HG03565 (cell line): ENCODE data around the gene NEURL2.
"Not testable (repeated sequence)": the region's sequence is repeated elsewhere in the genome, so short reads cannot be mapped to it uniquely, and the experiment has no call there.

Source experiments
- ATAC-seq: cut with Tn5 transposase; IDR thresholded peaks from one replicate; pipeline ENCODE4 v1.9.1; 2021; ENCODE audit warnings: mild to moderate bottlenecking, moderate library complexity; ENCODE audit not compliant: unreplicated experiment

Gene NEURL2

DNA sequence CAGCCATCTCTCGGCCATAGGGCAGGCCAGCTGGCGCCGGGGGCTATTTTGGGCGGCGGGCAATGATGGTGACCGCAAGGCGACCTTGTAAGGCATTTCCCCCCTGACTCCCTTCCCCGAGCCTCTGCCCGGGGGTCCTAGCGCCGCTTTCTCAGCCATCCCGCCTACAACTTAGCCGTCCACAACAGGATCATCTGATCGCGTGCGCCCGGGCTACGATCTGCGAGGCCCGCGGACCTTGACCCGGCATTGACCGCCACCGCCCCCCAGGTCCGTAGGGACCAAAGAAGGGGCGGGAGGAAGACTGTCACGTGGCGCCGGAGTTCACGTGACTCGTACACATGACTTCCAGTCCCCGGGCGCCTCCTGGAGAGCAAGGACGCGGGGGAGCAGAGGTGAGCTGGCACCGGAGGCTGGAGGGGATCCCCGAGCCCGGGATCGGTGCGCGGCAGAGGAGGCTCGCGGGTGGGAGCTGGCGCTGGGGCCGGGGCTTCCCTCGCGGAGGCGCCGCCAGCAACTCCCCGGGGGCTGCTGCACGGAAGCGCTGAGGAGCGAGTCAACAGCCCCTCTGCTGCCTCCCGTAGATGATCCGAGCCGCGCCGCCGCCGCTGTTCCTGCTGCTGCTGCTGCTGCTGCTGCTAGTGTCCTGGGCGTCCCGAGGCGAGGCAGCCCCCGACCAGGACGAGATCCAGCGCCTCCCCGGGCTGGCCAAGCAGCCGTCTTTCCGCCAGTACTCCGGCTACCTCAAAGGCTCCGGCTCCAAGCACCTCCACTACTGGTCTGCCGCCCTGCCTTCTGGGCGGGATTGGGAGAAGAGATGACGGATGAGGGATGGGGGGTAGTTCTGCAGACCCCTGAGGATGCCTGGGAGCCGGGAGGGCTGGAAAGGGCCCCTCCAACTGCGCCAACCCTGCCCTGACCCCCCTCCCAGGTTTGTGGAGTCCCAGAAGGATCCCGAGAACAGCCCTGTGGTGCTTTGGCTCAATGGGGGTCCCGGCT lies at the start of gene NEURL2, which contains the start of gene CTSA:
NEURL2 (minus strand) TSS at position 224 of the 999 bp plus-strand sequence; CDS start at position 7, 217 bp downstream.
CTSA (plus strand) TSS at position 351 of the 999 bp plus-strand sequence; CDS start at position 585, 234 bp downstream.
- peak; percentile 58 for ATAC-seq

GRCh38 chr20:45940469-45940868 lies 49.5 kb upstream of the NEURL2 start:
- ATAC-seq: no peak

GRCh38 chr20:45940053-45940452 lies 49.0 kb upstream of the NEURL2 start:
- ATAC-seq: no peak

DNA sequence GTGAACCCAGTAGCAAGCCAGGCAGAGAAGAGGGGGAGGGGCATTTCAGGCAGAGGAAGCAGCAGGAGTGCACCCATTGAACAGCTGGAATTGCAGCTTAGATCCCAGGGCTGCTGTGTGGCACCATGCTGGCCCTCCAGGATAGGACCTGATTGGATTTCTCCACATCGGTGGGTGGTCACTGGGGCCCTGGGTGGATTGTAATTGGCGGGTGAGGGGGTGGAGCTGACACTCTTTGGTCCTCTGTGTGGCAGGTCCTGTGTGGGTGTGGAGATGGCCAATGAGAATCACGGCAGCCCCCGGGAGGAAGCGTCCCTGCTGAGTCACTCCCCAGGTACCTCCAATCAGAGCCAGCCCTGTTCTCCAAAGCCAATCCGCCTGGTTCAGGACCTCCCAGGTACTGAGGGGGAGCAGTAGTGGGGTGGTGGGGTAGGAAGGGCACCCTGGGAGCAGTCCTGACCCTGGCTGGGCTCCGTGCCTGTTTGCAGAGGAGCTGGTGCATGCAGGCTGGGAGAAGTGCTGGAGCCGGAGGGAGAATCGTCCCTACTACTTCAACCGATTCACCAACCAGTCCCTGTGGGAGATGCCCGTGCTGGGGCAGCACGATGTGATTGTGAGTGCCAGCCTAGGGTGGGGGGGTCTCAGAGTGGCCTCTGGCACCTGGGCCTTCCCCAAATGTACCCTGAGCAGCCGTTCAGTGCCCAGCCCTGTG lies 47.9 kb upstream of the NEURL2 start:
- ATAC-seq: no peak

GRCh38 chr20:45937765-45938164 lies 46.8 kb upstream of the NEURL2 start:
- no peak for ATAC-seq

GRCh38 chr20:45935416-45936046 lies 44.5 kb upstream of the NEURL2 start:
- ATAC-seq: no peak

DNA sequence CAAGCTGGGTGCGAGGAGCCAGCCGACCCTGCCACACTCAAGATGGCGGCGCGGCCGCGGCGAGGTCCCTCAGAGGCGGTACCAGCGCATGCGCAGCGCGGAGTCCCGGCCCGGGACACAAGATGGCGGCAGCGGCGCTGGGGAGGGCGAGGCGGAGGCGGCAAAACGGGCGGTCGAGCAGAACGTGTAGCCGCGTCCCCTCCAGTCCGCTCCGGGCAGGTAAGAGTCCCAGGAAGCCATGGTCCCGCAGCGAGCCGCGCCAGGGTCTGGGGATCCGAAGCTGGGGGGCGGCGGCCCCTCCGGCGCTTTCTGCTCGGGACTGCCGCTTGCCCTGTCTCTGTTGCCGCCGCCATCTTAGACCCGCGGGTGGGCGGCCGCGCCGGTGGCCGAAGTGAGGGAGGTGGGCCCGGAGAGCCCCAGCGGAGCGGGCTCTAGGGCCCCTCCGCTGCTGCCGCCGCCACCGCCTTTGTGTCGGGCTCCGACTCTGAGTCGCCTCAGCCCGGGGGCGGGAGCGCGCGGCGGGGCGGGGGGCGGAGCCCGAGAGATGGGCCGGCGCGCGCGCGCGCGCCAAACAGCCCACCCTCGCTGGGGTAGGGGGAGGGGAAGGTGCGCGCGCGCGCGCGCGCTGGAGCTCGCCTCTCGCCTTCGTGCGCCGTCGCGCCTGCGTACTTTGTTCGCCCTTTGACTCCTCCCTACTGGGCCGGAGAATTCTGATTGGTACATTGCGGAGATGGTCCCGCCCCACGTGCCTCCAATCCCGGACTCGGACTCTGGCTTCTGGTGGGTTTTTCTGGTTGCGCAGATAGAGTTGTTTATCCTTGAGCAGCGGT lies 43.8 kb upstream of the NEURL2 start, which contains the start of gene PCIF1:
PCIF1 (plus strand) TSS at position 98 of the 830 bp plus-strand sequence. CDS start 4,317 bp downstream, outside the sequence.
- ATAC-seq: peak; percentile 68

DNA sequence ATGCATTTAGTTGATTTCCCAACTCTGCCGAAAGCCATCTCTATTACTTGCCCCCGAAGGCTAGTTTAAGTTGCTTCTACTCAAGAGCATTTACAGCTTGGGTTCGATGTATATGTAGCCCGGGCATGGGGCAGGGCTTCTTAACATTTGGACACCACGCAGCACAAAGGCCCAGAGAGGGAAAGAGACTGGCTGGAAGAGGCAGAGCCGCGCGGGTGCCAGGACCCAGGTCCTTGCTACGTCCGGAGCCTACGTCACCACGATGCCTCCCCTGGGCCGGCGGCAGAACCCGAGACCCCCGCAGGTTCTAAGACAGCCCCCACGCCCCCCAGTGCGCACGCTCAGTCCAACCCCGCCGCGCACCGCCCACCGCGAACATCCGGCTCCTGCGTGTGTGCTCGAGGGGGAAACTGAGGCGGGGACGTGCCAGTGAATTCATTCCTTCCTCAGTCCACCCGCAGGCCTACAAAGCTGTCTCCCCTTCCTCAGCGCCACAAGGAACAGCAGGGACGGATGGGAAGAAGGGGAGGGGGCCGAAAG lies 43.1 kb upstream of the NEURL2 start:
- peak; percentile 1 for ATAC-seq

DNA sequence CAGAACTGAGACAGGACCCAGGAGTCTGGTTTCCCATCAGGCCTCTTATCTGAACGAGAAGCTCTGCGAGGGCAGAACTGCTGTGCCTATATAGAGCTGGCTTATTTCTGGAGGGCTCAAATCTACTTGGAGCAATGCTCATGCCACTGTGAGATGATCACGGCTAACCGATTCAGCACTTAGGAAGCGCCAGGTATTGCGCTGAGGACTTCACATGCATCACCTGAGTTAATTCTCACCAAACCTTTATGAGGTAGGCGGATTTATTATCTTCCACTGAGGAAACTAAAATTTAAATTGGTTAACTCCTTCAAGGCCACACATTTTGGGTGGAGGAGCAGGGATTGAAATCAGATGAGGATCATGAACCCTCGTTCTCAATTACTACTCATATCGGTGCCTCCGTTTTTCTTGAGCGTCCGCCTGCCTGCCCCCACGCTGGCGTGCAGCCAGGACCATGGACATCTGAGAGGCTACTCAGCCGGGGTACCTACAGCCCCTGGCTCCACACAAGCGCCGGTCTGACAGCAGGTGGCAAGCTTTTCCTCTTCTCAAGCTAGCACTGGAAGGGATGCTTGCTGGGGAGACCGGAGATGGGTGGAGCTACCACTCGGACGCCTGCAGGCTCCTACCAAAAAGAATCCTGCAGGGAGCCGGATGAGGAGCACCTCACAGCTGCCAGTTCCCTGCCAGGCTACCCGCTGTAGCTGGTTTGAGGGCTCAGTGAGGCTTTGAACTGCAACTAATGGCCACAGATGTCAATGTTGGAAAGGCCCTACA lies 42.4 kb upstream of the NEURL2 start:
- ATAC-seq: no peak

GRCh38 chr20:45931680-45932079 lies 40.7 kb upstream of the NEURL2 start:
- not testable (repeated sequence) for ATAC-seq

DNA sequence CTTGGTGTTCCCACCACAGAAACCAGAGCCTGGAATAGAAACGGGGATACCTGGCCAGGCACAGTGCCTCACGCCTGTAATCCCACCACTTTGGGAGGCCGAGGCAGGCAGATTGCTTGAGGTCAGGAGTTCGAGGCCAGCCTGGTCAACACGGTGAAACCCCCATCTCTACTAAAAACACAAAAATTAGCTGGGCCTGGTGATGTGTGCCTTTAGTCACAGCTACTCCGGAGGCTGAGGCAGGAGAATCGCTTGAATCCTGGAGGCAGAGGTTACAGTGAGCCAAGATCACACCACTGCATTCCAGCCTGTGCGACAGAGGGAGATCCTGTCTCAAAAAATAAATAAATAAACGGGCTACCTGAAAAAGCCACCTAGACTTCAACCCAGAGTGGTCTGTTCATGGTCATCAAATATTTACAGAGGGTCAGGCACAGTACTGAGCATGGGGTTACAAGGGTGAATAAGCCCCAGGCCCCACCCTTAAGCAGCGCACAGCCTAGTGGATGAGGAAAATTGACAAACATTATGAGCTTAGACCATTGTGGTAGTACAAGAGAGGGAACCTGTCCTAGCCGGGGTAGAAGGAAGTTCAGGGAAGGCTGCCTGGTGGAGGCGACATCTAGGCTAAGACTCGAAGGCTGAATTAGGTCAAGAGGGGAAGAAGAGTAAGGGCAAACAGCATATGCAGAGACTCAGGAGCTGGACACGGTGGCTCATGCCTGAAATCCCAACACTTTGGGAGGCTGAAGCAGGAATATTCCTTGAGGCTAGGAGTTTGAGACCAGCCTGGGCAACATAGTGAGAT lies 36.3 kb upstream of the NEURL2 start:
- ATAC-seq: no peak

DNA sequence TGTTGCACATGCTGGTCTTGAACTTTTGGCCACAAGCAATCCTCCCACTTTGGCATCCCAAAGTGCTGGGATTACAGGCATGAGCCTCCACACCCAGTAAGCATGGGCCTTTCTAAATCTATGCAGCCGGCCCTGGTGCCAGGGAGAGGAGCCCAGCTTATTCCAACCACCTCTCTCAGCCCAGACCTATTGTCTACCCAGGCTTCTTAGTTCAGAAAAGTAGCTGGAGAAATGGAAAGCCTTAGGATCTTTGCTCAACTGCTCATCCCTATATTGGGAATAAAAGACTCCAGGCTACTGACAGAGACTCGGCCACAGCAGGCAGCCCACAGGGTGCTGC lies 35.7 kb upstream of the NEURL2 start:
- ATAC-seq: no peak

- ATAC-seq: no peak
Observed at GRCh38 chr20:45925821-45926506, 35.0 kb upstream of the NEURL2 start.

GRCh38 chr20:45924391-45925261 lies 33.6 kb upstream of the NEURL2 start:
- no peak for ATAC-seq

- no peak for ATAC-seq
Observed at GRCh38 chr20:45921337-45922189, 30.6 kb upstream of the NEURL2 start.
